Activated CD8-positive, alpha-beta memory T cell treated with anti-CD3 and anti-CD28 coated beads for 36 hours (primary cell): ENCODE results near the gene ARID5B. TPM values are rescaled to one million over a fixed set of nuclear protein-coding genes. Genes with fewer than 3 reads are reported as not detected.

Experiments
- CTCF ChIA-PET: fragments of 350-600 bp; sonication (Branson Sonifier 250); formaldehyde crosslinking; loops from one replicate; lab custom pipeline; 2021; ENCODE audit warnings: antibody characterized with exemption; lab: Charles Lee
- POLR2A ChIA-PET: fragments of 350-600 bp; sonication (Branson Sonifier 250); formaldehyde crosslinking; loops from one replicate; lab custom pipeline; 2021; ENCODE audit warnings: antibody characterized with exemption; lab: Charles Lee
- total RNA-seq, 2 experiments: library from RNA; stranded (reverse); gene quantifications; one replicate each; pipeline ENCODE4 v1.2.3, GENCODE V29; 2021

Gene ARID5B
- total RNA-seq, 2 experiments from 2014 or later, result 33.1 to 33.4 TPM

- ChIA-PET CTCF (interaction anchor here (1.0 to 1.9 kb wide), 4 partner anchors 17 to 93 kb away, joined by 5 to 6 read pairs (median 5); no protein-coding TSS in a partner anchor), POLR2A (interaction anchor here (0.6 to 6.5 kb wide), 7 partner anchors 38 to 153 kb away, joined by 3 to 102 read pairs (median 7); no protein-coding TSS in a partner anchor)
These were observed 1.9 kb upstream of the ARID5B start for GRCh38 chr10:61899663-61899996.

- CTCF ChIA-PET, result interaction anchor here (0.7 to 1.9 kb wide), 5 partner anchors 17 to 123 kb away, joined by 3 to 6 read pairs (median 5); no protein-coding TSS in a partner anchor
- POLR2A ChIA-PET, result interaction anchor here (0.6 to 6.5 kb wide), 10 partner anchors 38 to 164 kb away, joined by 3 to 102 read pairs (median 7); no protein-coding TSS in a partner anchor
These were observed 1.3 kb upstream of the ARID5B start for GRCh38 chr10:61899997-61900828.

- ChIA-PET POLR2A (interaction anchor here (0.6 to 6.5 kb wide), 9 partner anchors 36 to 284 kb away, joined by 3 to 102 read pairs (median 5); no protein-coding TSS in a partner anchor), CTCF (interaction anchor here (1.0 to 2.0 kb wide), 9 partner anchors 22 to 151 kb away, joined by 3 to 9 read pairs (median 4); no protein-coding TSS in a partner anchor)
These were observed 438 bp downstream of the ARID5B start for GRCh38 chr10:61901829-61902444.

GRCh38 chr10:61902445-61903220 is 1.1 kb downstream of the ARID5B start:
- POLR2A ChIA-PET, result interaction anchor here (0.7 to 6.5 kb wide), 12 partner anchors 35 to 283 kb away, joined by 3 to 102 read pairs (median 5); no protein-coding TSS in a partner anchor
- CTCF ChIA-PET, result interaction anchor here (1.0 to 2.0 kb wide), 8 partner anchors 21 to 150 kb away, joined by 3 to 9 read pairs (median 4); no protein-coding TSS in a partner anchor

- CTCF ChIA-PET, result interaction anchor here (0.6 to 2.0 kb wide), 7 partner anchors 20 to 203 kb away, joined by 3 to 6 read pairs (median 3); no protein-coding TSS in a partner anchor
- POLR2A ChIA-PET, result interaction anchor here (0.6 to 6.5 kb wide), 12 partner anchors 21 to 280 kb away, joined by 3 to 102 read pairs (median 5); no protein-coding TSS in a partner anchor
These were observed 1.9 kb downstream of the ARID5B start for GRCh38 chr10:61903221-61903927.

GRCh38 chr10:61903928-61904344 is 2.4 kb downstream of the ARID5B start:
- CTCF ChIA-PET, result interaction anchor here (0.6 to 1.7 kb wide), 5 partner anchors 36 to 202 kb away, joined by 3 to 4 read pairs (median 3); no protein-coding TSS in a partner anchor
- POLR2A ChIA-PET, result interaction anchor here (0.6 to 6.5 kb wide), 8 partner anchors 21 to 280 kb away, joined by 3 to 102 read pairs (median 4); no protein-coding TSS in a partner anchor

- CTCF ChIA-PET, result interaction anchor here (0.6 to 2.2 kb wide), 4 partner anchors 29 to 178 kb away, joined by 3 to 7 read pairs (median 3); no protein-coding TSS in a partner anchor
- POLR2A ChIA-PET, result interaction anchor here (3.7 to 6.5 kb wide), 2 partner anchors 33 to 144 kb away, joined by 10 to 102 read pairs; no protein-coding TSS in a partner anchor
These were observed 3.5 kb downstream of the ARID5B start for GRCh38 chr10:61904733-61905725.

- POLR2A ChIA-PET, result no interaction called here
- CTCF ChIA-PET, result interaction anchor here (0.9 to 2.2 kb wide), 2 partner anchors 28 to 57 kb away, joined by 3 to 7 read pairs; no protein-coding TSS in a partner anchor
These were observed 4.5 kb downstream of the ARID5B start for GRCh38 chr10:61905837-61906561.

- POLR2A ChIA-PET, result no interaction called here
- CTCF ChIA-PET, result interaction anchor here (2.2 kb wide), 1 partner anchor 27 kb away, joined by 7 read pairs; no protein-coding TSS in a partner anchor
These were observed 5.0 kb downstream of the ARID5B start for GRCh38 chr10:61906562-61906901.

GRCh38 chr10:61907011-61907410 is 5.5 kb downstream of the ARID5B start:
- POLR2A ChIA-PET, result no interaction called here
- CTCF ChIA-PET, result interaction anchor here (2.2 kb wide), 1 partner anchor 27 kb away, joined by 7 read pairs; no protein-coding TSS in a partner anchor

GRCh38 chr10:61907587-61907986 is 6.1 kb downstream of the ARID5B start:
- CTCF ChIA-PET, result interaction anchor here (2.2 kb wide), 1 partner anchor 26 kb away, joined by 7 read pairs; no protein-coding TSS in a partner anchor
- POLR2A ChIA-PET, result no interaction called here

- POLR2A ChIA-PET, result no interaction called here
- CTCF ChIA-PET, result no interaction called here
These were observed 8.8 kb downstream of the ARID5B start for GRCh38 chr10:61910226-61910805.

GRCh38 chr10:61910894-61911293 is 9.4 kb downstream of the ARID5B start:
- ChIA-PET POLR2A (no interaction called here), CTCF (no interaction called here)

GRCh38 chr10:61911425-61911824 is 9.9 kb downstream of the ARID5B start:
- POLR2A ChIA-PET, result no interaction called here
- CTCF ChIA-PET, result no interaction called here

GRCh38 chr10:61912981-61913380 is 11.5 kb downstream of the ARID5B start:
- POLR2A ChIA-PET, result no interaction called here
- CTCF ChIA-PET, result no interaction called here
